Osteoblast (primary cell): ENCODE measurements around the gene ATP1B1. TPM values are rescaled to one million over a fixed set of nuclear protein-coding genes. Genes with fewer than 3 reads are reported as not detected.

Experiments
- DNase-seq: peaks from one replicate; pipeline ENCODE4 v3.0.0; 2011; ENCODE audit warnings: low spot score, mixed read lengths; ENCODE audit not compliant: insufficient read length; ENCODE audit errors: missing footprints
- H2AFZ ChIP-seq: 2 replicates; pipeline ENCODE4 v1.6.0; 2011; ENCODE audit warnings: mild to moderate bottlenecking, low read length
- H3K27ac ChIP-seq: 2 replicates; pipeline ENCODE4 v1.5.1; 2011; ENCODE audit warnings: mild to moderate bottlenecking, low read depth, low read length, moderate library complexity
- H3K27me3 ChIP-seq: 2 replicates; pipeline ENCODE4 v1.6.0; 2012; ENCODE audit warnings: mild to moderate bottlenecking, control low read depth, inconsistent platforms, low read length, moderate library complexity; ENCODE audit not compliant: insufficient read depth
- H3K36me3 ChIP-seq: 2 replicates; pipeline ENCODE4 v1.5.1; 2011; ENCODE audit warnings: mild to moderate bottlenecking, low read length, control low read depth, moderate library complexity; ENCODE audit not compliant: insufficient read depth
- H3K4me1 ChIP-seq: 2 replicates; pipeline ENCODE4 v1.5.1; 2011; ENCODE audit warnings: mild to moderate bottlenecking, low read length, control low read depth, moderate library complexity; ENCODE audit not compliant: insufficient read depth
- H3K4me2 ChIP-seq: 2 replicates; pipeline ENCODE4 v1.6.0; 2011; ENCODE audit warnings: mild to moderate bottlenecking, low read length; ENCODE audit not compliant: insufficient read depth
- H3K4me3 ChIP-seq: fragments of 200-600 bp; sonication (generic); 3 replicates; pipeline ENCODE4 v1.5.1; 2012; ENCODE audit warnings: mild to moderate bottlenecking, low read length, inconsistent platforms; ENCODE audit not compliant: insufficient read depth
- H3K79me2 ChIP-seq: 2 replicates; pipeline ENCODE4 v1.6.0; 2012; ENCODE audit warnings: mild to moderate bottlenecking, low read length, control low read depth, inconsistent platforms; ENCODE audit not compliant: insufficient read depth
- H3K9me3 ChIP-seq: 2 replicates; pipeline ENCODE4 v1.5.1; 2011; ENCODE audit warnings: low read depth, low read length, control low read depth
- H4K20me1 ChIP-seq: 2 replicates; pipeline ENCODE4 v1.6.0; 2012; ENCODE audit warnings: mild to moderate bottlenecking, low read length, control low read depth; ENCODE audit not compliant: insufficient read depth
- total RNA-seq: library from RNA; depleted of rRNA; stranded (reverse); fragments of >200 nt; gene quantifications from 2 replicates; pipeline ENCODE4 v1.2.3, GENCODE V29; 2012
- TF ChIP-seq, protein P1 (sequence below): IDR thresholded peaks from 2 replicates; pipeline ENCODE4 v1.5.1; 2011; ENCODE audit warnings: mild to moderate bottlenecking, low read depth, low read length, moderate library complexity; ENCODE audit errors: extremely low read depth

ATP1B1 gene
- total RNA-seq, 1 donor = 8.3 TPM

DNA sequence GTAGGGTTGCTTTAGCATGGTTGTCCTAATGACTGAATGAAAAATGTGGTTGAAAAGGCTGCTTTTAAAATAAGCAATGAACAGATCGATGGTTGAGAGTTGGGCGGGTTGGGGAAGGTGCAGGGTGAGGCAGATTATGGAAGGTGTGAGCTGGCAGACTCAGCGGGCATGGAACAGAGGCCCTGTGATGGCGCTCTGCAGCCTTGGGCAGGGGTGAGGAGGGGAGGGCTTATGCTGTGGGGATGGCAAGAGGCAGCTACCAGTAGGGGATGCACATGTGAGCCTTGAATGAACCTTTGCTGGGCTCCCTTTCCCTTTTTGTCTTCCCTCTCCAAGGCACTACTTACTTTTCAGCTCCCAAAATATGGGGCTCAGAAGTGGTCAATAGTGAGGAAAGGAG lies 30.9 kb downstream of the ATP1B1 start:
- Histone ChIP-seq H3K36me3 (no peaks in the 10 kb centered on the region), H3K4me2 (no peak overlapping the region), H3K4me3 (no peak overlapping the region), H3K9me3 (no peaks in the 10 kb centered on the region), H2AFZ (no peak overlapping the region), H3K4me1 (no peaks in the 10 kb centered on the region), H3K27me3 (no peaks in the 10 kb centered on the region), H3K79me2 (no peaks in the 10 kb centered on the region), H3K27ac (no peak overlapping the region), H4K20me1 (no peaks in the 10 kb centered on the region)
- TF ChIP-seq, protein P1, sequence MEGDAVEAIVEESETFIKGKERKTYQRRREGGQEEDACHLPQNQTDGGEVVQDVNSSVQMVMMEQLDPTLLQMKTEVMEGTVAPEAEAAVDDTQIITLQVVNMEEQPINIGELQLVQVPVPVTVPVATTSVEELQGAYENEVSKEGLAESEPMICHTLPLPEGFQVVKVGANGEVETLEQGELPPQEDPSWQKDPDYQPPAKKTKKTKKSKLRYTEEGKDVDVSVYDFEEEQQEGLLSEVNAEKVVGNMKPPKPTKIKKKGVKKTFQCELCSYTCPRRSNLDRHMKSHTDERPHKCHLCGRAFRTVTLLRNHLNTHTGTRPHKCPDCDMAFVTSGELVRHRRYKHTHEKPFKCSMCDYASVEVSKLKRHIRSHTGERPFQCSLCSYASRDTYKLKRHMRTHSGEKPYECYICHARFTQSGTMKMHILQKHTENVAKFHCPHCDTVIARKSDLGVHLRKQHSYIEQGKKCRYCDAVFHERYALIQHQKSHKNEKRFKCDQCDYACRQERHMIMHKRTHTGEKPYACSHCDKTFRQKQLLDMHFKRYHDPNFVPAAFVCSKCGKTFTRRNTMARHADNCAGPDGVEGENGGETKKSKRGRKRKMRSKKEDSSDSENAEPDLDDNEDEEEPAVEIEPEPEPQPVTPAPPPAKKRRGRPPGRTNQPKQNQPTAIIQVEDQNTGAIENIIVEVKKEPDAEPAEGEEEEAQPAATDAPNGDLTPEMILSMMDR = no peak
- no peak for DNase-seq

DNA sequence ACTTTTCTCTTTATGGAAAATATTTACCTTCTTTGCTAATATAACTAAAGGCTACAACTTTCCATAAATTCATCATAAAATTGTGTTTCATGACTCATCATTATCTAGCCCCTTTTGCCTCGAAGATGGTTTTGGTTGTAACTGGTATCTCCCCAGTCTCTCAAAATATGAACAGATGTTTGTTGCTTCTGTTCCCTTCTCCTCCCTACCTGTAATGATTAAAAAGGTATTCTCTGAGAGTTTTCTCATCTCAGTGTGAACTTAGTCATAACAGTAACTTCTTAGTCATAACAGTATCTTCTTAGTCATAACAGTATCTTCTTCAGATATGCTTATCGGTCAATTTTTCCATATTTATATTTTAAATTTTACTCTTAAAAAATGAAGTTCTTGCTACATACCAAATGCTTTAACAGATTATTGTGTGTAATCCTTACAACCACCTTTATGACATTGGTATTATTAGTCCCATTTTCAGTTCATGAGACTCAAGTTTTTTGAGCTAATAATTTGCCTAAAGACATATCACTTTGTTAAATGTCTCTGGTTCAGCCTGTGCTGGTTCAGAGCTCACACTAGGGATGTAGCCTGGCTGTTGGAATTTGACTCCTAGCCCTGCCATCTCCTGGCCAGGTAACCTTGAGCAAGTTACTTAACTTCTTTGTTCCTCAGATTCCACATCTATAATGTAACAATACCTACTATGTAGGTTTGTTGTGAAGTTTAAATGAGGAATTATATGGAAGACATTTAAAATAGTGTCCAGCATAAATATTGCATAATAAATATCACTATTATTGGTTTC lies 32.6 kb downstream of the ATP1B1 start:
- Histone ChIP-seq H3K4me3 (no peak overlapping the region), H3K36me3 (no peaks in the 10 kb centered on the region), H3K79me2 (no peaks in the 10 kb centered on the region), H3K27me3 (no peaks in the 10 kb centered on the region), H3K4me2 (no peak overlapping the region), H3K9me3 (no peaks in the 10 kb centered on the region), H4K20me1 (no peaks in the 10 kb centered on the region), H3K27ac (no peak overlapping the region), H2AFZ (no peak overlapping the region), H3K4me1 (no peaks in the 10 kb centered on the region)
- DNase-seq = no peak
- TF ChIP-seq, protein P1 = no peak

DNA sequence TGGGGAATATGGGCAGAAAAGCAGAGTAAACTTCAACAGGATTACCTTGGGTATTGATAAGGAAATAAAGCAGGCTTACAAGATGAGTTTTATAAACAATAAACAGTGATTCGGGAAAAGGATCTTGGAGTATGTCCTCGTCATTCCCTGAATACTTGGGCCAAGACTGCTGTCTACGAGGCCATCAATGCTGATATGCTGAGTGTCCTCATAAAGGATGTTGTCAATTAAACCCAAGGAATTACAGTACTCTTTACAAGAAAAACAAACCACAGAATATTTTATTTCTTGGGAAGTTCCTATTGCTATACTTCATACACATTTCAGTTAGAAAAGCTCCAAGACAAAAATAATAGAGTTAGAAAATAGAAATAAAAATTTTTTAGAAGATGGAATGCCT lies 34.9 kb downstream of the ATP1B1 start:
- Histone ChIP-seq H3K79me2 (no peaks in the 10 kb centered on the region), H3K9me3 (no peaks in the 10 kb centered on the region), H3K27me3 (no peaks in the 10 kb centered on the region), H3K4me2 (no peak overlapping the region), H3K36me3 (no peaks in the 10 kb centered on the region), H3K27ac (no peak overlapping the region), H2AFZ (no peak overlapping the region), H3K4me1 (no peaks in the 10 kb centered on the region), H3K4me3 (no peak overlapping the region), H4K20me1 (no peaks in the 10 kb centered on the region)
- no peak for DNase-seq
- TF ChIP-seq, protein P1 = no peak

- no peaks in the 10 kb centered on the region for H3K79me2 ChIP-seq
- H3K27ac ChIP-seq = no peak overlapping the region
- no peak overlapping the region for H3K4me3 ChIP-seq
- no peaks in the 10 kb centered on the region for H3K36me3 ChIP-seq
- no peaks in the 10 kb centered on the region for H4K20me1 ChIP-seq
- no peak overlapping the region for H2AFZ ChIP-seq
- no peak for DNase-seq
- H3K27me3 ChIP-seq = no peaks in the 10 kb centered on the region
- no peaks in the 10 kb centered on the region for H3K9me3 ChIP-seq
- H3K4me1 ChIP-seq = no peaks in the 10 kb centered on the region
- TF ChIP-seq, protein P1 = no peak
- H3K4me2 ChIP-seq = no peak overlapping the region
These were observed 35.6 kb downstream of the ATP1B1 start for GRCh38 chr1:169142129-169142528.
